T follicular helper cell (primary cell): Measurements from ENCODE around the gene SORBS2.
"Not testable (repeated sequence)": the region's sequence is repeated elsewhere in the genome, so short reads cannot be mapped to it uniquely, and the experiment has no call there.

ENCODE experiments used
- DNase-seq: peaks from one replicate; pipeline ENCODE4 v3.0.0-alpha.2; 2020; ENCODE audit warnings: low read depth
- total RNA-seq, 2 experiments: gene quantifications; one replicate each; lab custom pipeline; 2026; lab: John Stamatoyannopoulos, UW

SORBS2 gene
- total RNA-seq, result 0 to 0.04 reads per million in 2 experiments

- DNase-seq, result no peak
These were observed at the start of gene SORBS2 for GRCh38 chr4:185811509-185812364. Gene SORBS2 (minus strand): TSS chr4:185812194. CDS start chr4:185690571, 121,623 bp downstream.

- DNase-seq, result no peak
These were observed 47.1 kb upstream of the SORBS2 start for GRCh38 chr4:185859111-185859510.

GRCh38 chr4:185857561-185857960, 45.6 kb upstream of the SORBS2 start:
- DNase-seq, result not testable (repeated sequence)

- DNase-seq, result no peak
These were observed 41.8 kb upstream of the SORBS2 start for GRCh38 chr4:185853841-185854240.

GRCh38 chr4:185852961-185853360, 41.0 kb upstream of the SORBS2 start:
- no peak for DNase-seq

GRCh38 chr4:185849664-185850550, 37.9 kb upstream of the SORBS2 start:
- no peak for DNase-seq

- DNase-seq, result no peak
These were observed 35.5 kb upstream of the SORBS2 start for GRCh38 chr4:185847352-185848097.

GRCh38 chr4:185846505-185847150, 34.6 kb upstream of the SORBS2 start:
- no peak for DNase-seq

GRCh38 chr4:185845966-185846365, 34.0 kb upstream of the SORBS2 start:
- no peak for DNase-seq

- no peak for DNase-seq
These were observed 29.5 kb upstream of the SORBS2 start for GRCh38 chr4:185841451-185841850.

GRCh38 chr4:185840953-185841352, 29.0 kb upstream of the SORBS2 start:
- no peak for DNase-seq

GRCh38 chr4:185840201-185840600, 28.2 kb upstream of the SORBS2 start:
- DNase-seq, result no peak

GRCh38 chr4:185839770-185840169, 27.8 kb upstream of the SORBS2 start:
- no peak for DNase-seq

GRCh38 chr4:185839194-185839712, 27.3 kb upstream of the SORBS2 start:
- DNase-seq, result no peak

GRCh38 chr4:185838514-185839193, 26.7 kb upstream of the SORBS2 start:
- no peak for DNase-seq

- no peak for DNase-seq
These were observed 26.1 kb upstream of the SORBS2 start for GRCh38 chr4:185838104-185838452.

- DNase-seq, result no peak
These were observed 25.6 kb upstream of the SORBS2 start for GRCh38 chr4:185837415-185838103.

- no peak for DNase-seq
These were observed 24.5 kb upstream of the SORBS2 start for GRCh38 chr4:185836241-185837084.

- DNase-seq, result no peak
These were observed 23.8 kb upstream of the SORBS2 start for GRCh38 chr4:185835814-185836213.
